HepG2 (cell line): ENCODE measurements around the gene LIMK2. TPM values are rescaled to one million over a fixed set of nuclear protein-coding genes. Genes with fewer than 3 reads are reported as not detected.

Source experiments
- ATAC-seq: fragments of 200-7000 bp; cut with Tn5 transposase; 3 replicates; pipeline ENCODE4 v1.9.1; 2020; ENCODE audit warnings: mild to moderate bottlenecking, moderate library complexity
- BruUV-seq: library from RNA; stranded (reverse); fragments of 400-500 nt; replicated peaks from 2 replicates; lab custom pipeline; 2021; lab: Mats Ljungman, UMichigan
- CTCF ChIA-PET: fragments of 300-600 bp; formaldehyde crosslinking; extraction: SDS; loops from one replicate; lab custom pipeline; 2021; ENCODE audit warnings: low total read pairs, inconsistent platforms, low intra/inter-chr PET ratio; lab: Yijun Ruan, JAX
- POLR2A ChIA-PET: fragments of 350-600 bp; sonication (Branson Sonifier 250); formaldehyde crosslinking; loops from one replicate; lab custom pipeline; 2020; ENCODE audit warnings: antibody characterized with exemption, inconsistent platforms; lab: Yijun Ruan, JAX
- DNase-seq: peaks from one replicate; pipeline ENCODE4 v3.0.0-alpha.2; 2015; ENCODE audit warnings: low spot score
- FAIRE-seq: peaks from 3 replicates; lab custom pipeline; 2011; peaks lifted over from hg19 to GRCh38; lab: Jason Lieb, UNC
- H2AFZ ChIP-seq: one replicate; pipeline ENCODE4 v1.6.1; 2011; ENCODE audit warnings: low read length, inconsistent platforms
- H3K27ac ChIP-seq: fragments of 300-600 bp; 3 replicates; pipeline ENCODE4 v1.8.0; 2011; ENCODE audit warnings: mixed run types, mild to moderate bottlenecking, mixed read lengths, low read length, inconsistent platforms; ENCODE audit not compliant: insufficient read depth; ENCODE audit errors: extremely low read length
- H3K27me3 ChIP-seq, 2 experiments: fragments of 200-600 bp in 1 of 2; 2 replicates in 1 of 2; 3 replicates in 1 of 2; pipeline versions ENCODE4 v1.6.0 to v1.8.0; 2011; ENCODE audit warnings: low read length in 2 of 2, mild to moderate bottlenecking in 2 of 2, moderate library complexity in 2 of 2, inconsistent platforms in 1 of 2; ENCODE audit not compliant: insufficient read depth in 2 of 2, control insufficient read depth in 1 of 2
- H3K36me3 ChIP-seq, 2 experiments: fragments of 200-600 bp in 1 of 2; replicated peaks in 1 of 2; 2 replicates in 1 of 2; 3 replicates in 1 of 2; pipeline versions ENCODE4 v1.5.1 to v1.8.0; 2011; ENCODE audit warnings: low read length in 2 of 2, inconsistent platforms in 1 of 2; ENCODE audit not compliant: insufficient read depth in 2 of 2, control insufficient read depth in 1 of 2
- H3K4me1 ChIP-seq: 2 replicates; pipeline ENCODE4 v1.5.1; 2012; ENCODE audit warnings: low read length, inconsistent platforms; ENCODE audit not compliant: insufficient read depth
- H3K4me2 ChIP-seq: 2 replicates; pipeline ENCODE4 v1.6.0; 2011; ENCODE audit warnings: low read depth, low read length, inconsistent platforms
- H3K4me3 ChIP-seq, 3 experiments: fragments of 200-600 bp in 1 of 3; sonication (generic), shearing (Covaris generic) in 1 of 3; replicated peaks in 1 of 3; 2 replicates each; pipeline ENCODE4 v1.5.1; 2011 to 2016; ENCODE audit warnings: low read length in 3 of 3, inconsistent platforms in 2 of 3, low read depth in 2 of 3, mild to moderate bottlenecking in 2 of 3, control low read depth in 1 of 3, mixed read lengths in 1 of 3; ENCODE audit not compliant: insufficient read depth in 1 of 3
- H3K79me2 ChIP-seq: one replicate; pipeline ENCODE4 v1.6.1; 2011; ENCODE audit warnings: low read length, inconsistent platforms; ENCODE audit not compliant: insufficient read depth
- H3K9ac ChIP-seq: 2 replicates; pipeline ENCODE4 v1.6.0; 2011; ENCODE audit warnings: mild to moderate bottlenecking, low read depth, low read length, inconsistent platforms; ENCODE audit not compliant: insufficient read depth
- H3K9me3 ChIP-seq: 2 replicates; pipeline ENCODE4 v1.5.1; 2012; ENCODE audit warnings: mild to moderate bottlenecking, low read length
- H4K20me1 ChIP-seq: 2 replicates; pipeline ENCODE4 v1.6.0; 2011; ENCODE audit warnings: inconsistent platforms, mild to moderate bottlenecking, low read length, moderate library complexity; ENCODE audit not compliant: insufficient read depth
- AKNA ChIP-seq: sonication (generic); formaldehyde crosslinking; IDR thresholded peaks from 2 replicates; pipeline ENCODE4 v1.4.0; 2020; ENCODE audit warnings: missing genetic modification reagents, borderline replicate concordance
- POLR2AphosphoS5 ChIP-seq: IDR thresholded peaks from 2 replicates; pipeline ENCODE4 v1.6.1; 2012; ENCODE audit warnings: low read depth, low read length
- ZNF333 ChIP-seq: sonication (generic); formaldehyde crosslinking; IDR thresholded peaks from 2 replicates; pipeline ENCODE4 v1.4.0; 2020; ENCODE audit warnings: mild to moderate bottlenecking, missing genetic modification reagents, borderline replicate concordance
- WGBS: methylation state at CpG from one replicate; pipeline ENCODE4 v1.1.6; 2017; ENCODE audit warnings: low lambda C conversion rate; 5-methylcytosine and 5-hydroxymethylcytosine counted together
- in situ Hi-C: cut with HindIII; loops from 2 replicates; pipeline ENCODE4 v1.10.0; 2017; ENCODE audit warnings: low pct_unique_long_range_greater_than_20kb; ENCODE audit not compliant: extremely low pct_ligation_motif_present
- intact Hi-C: fragments of 100-400 bp; cut with micrococcal nuclease; formaldehyde crosslinking; loops from one replicate; pipeline ENCODE4 v1.10.0; 2022; ENCODE audit not compliant: unreplicated experiment
- polyA plus RNA-seq, 8 experiments: library from polyadenylated mRNA; depleted of rRNA in 3 of 8; stranded (reverse) in 7 of 8; unstranded in 1 of 8; fragments of >200 nt; fragmentation: Illumina TruSeq in 4 of 8; extraction: Trizol in 4 of 8; gene quantifications; 2 replicates each; pipeline versions ENCODE4 v1.2.1 to v1.2.3, GENCODE V29; 2011 to 2016; ENCODE audit warnings: low read depth in 4 of 8, missing spikeins in 1 of 8, mixed read lengths in 1 of 8; ENCODE audit not compliant: insufficient read depth in 1 of 8
- total RNA-seq, 5 experiments: library from RNA; depleted of rRNA; stranded (reverse); fragments of >200 nt; fragmentation: Illumina TruSeq; extraction: Trizol; gene quantifications; 2 replicates each; pipeline ENCODE4 v1.2.3, GENCODE V29; 2016; ENCODE audit warnings: low read depth in 1 of 5

The LIMK2 gene
- total and polyA plus RNA-seq, 2 of the 13 experiments (the other 11 are each of a cell fraction or from before 2014, with no cell fraction given), result 20.9 to 29.8 TPM

DNA sequence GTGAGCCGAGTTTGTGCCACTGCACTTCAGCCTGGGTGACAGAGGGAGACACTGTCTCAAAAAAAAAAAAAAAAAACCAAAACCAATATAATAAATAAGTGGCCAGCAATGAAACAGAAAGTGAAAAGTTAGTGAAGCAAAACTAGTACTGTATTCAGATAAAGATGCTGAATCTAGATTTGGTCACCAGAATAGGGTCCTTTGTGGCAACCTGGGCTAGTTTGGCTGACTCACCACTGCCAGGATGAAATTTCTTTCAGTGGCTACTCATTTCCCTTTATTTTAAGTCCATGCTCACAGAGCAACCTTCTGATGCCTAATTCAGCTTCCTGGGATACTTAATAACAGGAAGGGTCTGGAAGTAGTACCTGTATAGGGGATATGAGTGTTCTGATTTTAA is 26.0 kb downstream of the LIMK2 start:
- ATAC-seq (no peak), FAIRE-seq (no peak), DNase-seq (no peak)
- Histone ChIP-seq H3K9me3 (no peaks in the 10 kb centered on the region), H3K4me3 (no peak overlapping the region), H3K27me3 (no peaks in the 10 kb centered on the region), H3K9ac (no peak overlapping the region), H3K27ac (no peak overlapping the region), H2AFZ (no peak overlapping the region), H4K20me1 (peaks cover 22% of the 10 kb centered on the region; the same call in 1 of the 2 replicates), H3K36me3 (peaks cover 22 to 67% of the 10 kb centered on the region in 2 experiments), H3K79me2 (peaks cover 49% of the 10 kb centered on the region), H3K4me1 (peaks cover 26% of the 10 kb centered on the region), H3K4me2 (no peak overlapping the region)
- in situ Hi-C loops (no loop called here), intact Hi-C loops (no loop called here)
- ChIA-PET CTCF (no interaction called here), POLR2A (no interaction called here)
- WGBS, result 100% methylated on average over 1 of the region's 1 CpG
- BruUV-seq, result no TSS peak
- TF ChIP-seq AKNA (CRISPR knock-in tag) (no peak), POLR2AphosphoS5 (no peak), ZNF333 (CRISPR knock-in tag) (no peak)
